Stimulated activated CD4-positive, alpha-beta T cell treated with anti-CD3 and anti-CD28 coated beads, Interleukin-1b, Interleukin-23, amount 100 ng/mL, for 24 hours (primary cell): ENCODE measurements around the gene CYP27B1.

Source experiments
- DNase-seq, 4 experiments: peaks; one replicate each; pipeline ENCODE4 v3.0.0-alpha.2; 2020; ENCODE audit warnings: low read depth in 4 of 4, low spot score in 1 of 4

Gene CYP27B1

GRCh38 chr12:57736741-57737466 lies 30.0 kb downstream of the CYP27B1 start:
- no peak for DNase-seq

GRCh38 chr12:57735952-57736740 lies 30.7 kb downstream of the CYP27B1 start:
- DNase-seq, result no peak

GRCh38 chr12:57735198-57735855 lies 31.6 kb downstream of the CYP27B1 start:
- no peak for DNase-seq

GRCh38 chr12:57734591-57734990 lies 32.3 kb downstream of the CYP27B1 start:
- no peak for DNase-seq

GRCh38 chr12:57733928-57734327 lies 33.0 kb downstream of the CYP27B1 start:
- DNase-seq, result no peak

GRCh38 chr12:57732726-57733593 lies 33.9 kb downstream of the CYP27B1 start:
- DNase-seq, result no peak

DNA sequence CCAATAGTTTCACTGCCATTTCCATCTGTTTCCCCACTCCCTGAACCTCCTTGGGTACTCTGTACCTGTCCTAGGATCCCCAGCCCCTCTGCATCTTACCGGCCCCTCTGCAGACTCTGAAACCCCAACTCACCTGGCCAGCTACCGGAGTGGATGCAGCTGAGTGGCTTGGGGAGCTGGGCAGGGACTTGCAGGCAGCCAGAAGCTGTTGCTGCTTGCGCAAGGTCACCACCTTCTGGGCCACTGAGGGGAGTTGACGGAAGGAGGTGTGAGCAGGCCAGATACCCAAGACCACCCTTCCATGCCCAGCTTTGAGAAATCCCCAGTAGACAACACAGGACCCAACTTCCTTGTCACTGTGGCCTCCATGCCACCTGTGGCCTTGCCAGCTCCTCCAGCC lies 34.6 kb downstream of the CYP27B1 start:
- no peak for DNase-seq

DNA sequence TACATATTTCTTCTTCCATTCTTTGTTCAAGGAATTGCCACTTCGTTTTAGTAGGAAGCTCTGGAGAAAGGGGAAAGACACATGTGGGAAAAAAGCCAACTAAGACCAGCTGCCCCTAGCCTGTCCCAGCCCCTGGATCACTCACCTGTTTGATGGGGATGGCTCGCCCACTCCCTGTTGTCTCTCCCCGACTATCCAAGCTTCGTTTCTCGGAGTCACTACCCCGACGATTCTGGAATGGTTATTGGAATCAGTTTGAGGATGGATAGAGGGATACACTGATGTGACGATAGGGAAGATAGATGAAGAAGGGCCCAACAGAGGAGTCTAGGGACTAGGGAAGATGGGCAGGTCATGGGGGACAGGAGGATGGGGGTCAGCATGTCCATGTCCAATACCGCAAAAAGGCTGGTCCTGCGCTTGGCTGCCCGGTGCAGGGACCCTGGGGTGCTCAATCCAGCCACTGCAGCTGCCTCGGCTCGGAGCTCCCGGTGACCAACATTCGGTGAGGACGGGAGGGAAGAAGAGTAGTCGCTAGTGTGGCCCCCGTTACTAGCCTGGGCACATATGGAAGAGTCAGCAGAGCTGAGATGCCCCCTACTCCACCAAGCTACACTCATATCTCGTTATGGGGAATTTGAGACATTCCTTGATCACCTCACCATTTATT lies 35.3 kb downstream of the CYP27B1 start:
- no peak for DNase-seq

DNA sequence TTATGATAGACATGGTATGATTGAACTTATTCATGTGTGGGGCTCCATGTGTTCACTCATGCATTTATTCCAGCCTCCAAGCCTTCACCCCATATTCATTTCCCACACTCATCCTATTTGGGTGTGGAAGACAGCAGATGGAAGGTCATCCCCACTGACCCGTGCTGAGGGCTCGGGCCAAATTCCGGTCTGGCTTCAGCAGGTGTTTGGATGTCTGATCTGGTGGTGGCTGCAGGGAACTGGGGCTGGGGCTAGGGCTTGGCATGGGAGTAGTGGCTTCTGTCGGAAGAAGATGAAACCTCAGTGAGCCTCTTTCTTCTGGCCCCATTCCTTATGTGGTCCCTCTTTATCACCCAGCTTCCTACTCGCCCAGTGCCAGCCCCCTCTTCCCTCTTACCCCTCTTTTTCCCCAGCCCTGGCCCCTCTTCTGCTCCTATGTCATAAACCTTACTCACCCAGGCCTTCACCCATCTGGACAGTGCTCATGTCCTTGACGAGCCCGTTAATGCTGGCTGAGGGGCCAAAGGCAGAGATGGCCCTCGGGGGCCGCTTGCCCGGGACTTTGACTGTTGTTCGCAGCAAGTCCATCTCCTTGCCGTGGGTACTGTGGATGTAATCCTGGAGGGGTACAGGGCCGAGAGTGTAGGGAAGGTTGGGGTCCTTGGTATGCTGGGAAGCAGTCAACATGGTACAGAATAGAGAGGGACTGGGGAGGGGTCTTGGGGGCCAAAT lies 36.4 kb downstream of the CYP27B1 start:
- DNase-seq, result no peak

DNA sequence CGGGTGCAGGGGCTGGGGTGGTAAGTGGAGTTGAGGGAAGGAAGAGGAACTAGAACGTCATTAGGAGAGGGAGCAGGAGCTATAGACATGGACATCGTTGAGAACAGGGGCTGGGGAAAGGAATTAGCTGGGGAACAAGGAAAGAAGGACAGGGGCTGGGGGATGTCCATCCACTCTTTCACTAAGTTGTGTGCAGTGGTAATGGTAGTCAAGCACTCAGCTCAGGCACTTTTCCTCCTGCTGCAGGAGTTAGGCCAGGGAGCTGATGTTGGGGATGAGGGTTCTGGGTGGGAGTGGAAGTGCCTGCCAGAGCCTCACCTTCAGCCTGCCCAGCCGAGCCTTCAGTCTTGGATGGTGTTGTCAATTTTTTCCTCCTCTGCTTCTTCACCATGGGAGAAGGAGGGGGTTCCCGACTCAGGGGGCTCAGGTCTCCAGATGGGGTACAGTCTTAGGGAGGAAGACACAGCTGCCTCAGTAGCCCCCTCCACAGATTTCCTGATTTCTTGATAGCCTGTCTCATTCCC lies 37.5 kb downstream of the CYP27B1 start:
- DNase-seq, result no peak

GRCh38 chr12:57727758-57728395 lies 39.0 kb downstream of the CYP27B1 start:
- DNase-seq, result no peak

- DNase-seq, result no peak
Observed at GRCh38 chr12:57726884-57727757, 39.8 kb downstream of the CYP27B1 start.

GRCh38 chr12:57726151-57726883 lies 40.6 kb downstream of the CYP27B1 start:
- DNase-seq, result no peak

DNA sequence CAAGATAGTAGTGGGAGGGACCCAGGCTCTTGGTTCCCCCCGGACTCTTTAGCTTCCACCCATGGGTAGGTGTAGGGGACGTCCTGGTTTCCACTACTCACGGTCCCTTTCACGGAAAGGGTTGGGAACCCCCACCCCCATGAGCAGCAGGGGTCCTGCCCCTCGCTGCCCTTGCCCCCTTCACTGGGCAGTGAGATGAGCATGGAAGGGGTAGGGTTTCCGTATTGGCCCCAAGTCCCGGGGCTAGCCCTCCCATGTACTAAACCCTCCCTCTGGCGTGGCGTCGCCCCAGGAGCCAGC lies 41.1 kb downstream of the CYP27B1 start:
- no peak for DNase-seq

DNA sequence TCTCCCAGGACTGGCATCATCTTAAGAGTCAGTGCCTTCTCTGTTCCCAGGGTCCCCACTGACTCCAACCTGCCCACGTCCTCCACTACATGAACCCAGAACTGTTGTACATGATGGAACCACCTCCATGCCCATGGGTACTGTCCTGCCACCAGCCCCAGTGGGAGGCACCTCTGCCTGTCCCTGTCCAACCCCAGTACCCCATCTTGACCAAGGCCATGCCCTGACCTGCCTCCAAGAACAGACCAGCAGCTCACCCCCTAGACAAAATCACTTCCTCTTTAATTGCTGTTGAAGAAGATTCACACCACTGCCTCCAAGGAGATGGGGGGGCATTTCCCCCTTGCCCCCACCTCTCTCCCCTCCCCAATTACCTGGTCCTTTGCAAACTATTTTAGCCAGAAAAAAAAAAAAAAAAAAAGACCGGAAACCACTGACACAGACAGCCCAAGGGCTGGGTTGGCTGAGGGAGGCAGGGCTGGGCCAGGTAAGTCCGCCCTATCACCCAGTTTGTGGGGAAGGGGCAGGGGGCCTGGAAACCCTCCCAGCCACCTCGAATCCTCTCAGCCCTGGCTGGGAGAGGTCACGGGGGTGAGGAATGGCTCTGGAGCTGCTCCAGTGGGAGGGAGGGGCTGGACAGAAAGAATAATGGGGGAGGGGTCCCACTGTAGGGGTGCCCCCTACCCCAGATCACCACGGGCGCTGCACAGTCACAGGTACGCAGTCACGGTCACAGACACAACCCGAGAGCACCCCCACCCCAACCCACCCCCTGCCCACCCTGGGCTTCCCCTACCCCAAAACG lies 41.7 kb downstream of the CYP27B1 start:
- DNase-seq, result no peak

GRCh38 chr12:57724003-57724935 lies 42.6 kb downstream of the CYP27B1 start:
- no peak for DNase-seq
